CD4-positive, alpha-beta T cell treated with Interleukin-21 for 1 hour (primary cell): ENCODE measurements around the gene MCC.

Experiments used
- DNase-seq: peaks from one replicate; pipeline ENCODE4 v3.0.0-alpha.2; 2020

Gene MCC

DNA sequence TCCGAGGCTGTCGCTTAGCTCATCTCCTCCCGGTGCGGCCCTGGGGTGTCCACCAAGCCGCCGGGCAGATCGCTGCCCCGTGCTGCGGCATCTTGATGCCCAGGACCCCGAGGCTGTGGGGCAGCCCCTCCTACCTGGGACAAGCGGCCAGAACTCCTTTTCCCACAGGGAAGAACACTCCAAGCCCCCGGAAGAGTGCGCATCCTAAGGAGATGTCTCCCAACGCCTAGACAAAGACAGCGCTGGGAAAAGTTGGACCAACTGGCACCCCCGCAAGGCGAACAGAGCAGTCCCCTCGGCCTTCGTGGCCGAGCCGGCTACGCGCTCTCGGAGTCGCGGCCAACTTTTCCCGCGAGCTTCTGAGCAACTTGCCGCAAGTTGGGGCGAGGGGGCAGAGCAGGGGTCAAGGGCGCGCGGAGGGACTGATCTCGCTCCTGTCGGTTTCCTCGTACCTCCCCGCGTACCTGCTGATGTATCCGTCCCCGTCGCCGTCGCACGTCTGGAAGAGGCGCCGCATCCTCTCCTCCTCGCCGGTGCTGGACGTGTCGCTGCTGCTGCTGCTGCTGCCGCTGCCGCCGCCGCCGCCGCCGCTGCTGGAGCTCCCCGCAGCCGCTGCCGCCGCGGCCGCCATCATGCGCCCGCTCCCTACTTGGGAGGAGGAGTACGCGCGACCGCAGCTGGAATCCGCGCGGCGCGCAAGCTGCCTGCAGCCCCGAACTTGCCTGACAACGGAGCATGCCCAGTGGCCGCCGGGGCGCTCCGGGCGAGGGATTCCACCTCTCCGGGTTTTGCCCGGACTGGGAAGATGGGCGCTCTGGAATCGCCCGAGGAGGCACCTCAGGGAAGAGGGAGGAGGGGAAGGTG, at the start of gene MCC:
Gene MCC, minus strand, starts transcription at position 673 of the 864 bp plus-strand sequence.
- peak; percentile 21 for DNase-seq

DNA sequence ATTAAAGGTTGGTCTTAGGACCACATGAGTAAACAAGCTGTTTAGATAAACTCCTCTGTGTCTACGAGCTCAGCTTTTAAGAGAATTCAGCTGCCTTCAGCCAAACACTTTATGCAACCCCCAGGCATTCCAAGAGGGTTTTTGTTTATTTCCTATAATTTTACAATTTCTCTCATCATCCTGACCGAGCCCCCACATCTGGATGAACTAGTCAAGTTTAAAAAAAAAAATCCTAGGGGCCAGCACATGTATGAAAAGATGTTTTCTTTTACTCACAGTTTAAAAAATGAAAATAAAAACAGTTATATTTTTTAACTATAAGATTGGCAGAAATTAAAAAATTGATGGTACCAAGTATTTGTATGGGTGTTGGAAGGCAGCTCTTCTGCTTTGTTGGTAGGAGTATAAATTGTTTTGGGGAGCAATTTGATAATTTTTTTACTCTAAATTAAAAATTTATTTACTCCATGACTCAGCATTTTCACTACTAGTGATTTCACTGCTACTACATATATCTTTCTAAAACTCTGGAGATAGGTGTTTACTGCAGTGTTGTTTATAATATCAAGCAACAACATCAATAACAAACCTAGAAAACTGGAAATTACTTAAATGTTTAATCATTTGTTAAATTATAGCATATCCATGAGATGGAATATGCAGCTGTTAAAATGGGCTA, 43.4 kb upstream of the MCC start:
- no peak for DNase-seq

DNA sequence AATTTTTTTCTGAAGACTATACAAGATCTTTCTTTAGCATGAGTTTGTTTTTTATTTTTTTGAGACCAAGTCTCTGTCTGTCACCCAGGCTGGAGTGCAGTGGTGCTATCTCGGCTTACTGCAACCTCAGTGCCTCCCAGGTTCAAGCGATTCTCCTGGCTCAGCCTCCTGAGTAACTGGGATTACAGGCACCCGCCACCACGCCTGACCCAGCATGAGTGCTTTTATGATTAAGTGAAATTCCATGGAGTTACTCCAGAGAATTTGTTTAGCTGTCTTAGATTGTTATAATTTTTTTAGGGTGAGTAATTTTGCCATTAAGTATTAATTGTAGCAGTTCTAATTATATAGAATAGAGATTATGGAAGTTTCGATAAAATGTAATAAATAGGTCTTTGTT, 39.5 kb upstream of the MCC start:
- no peak for DNase-seq

DNA sequence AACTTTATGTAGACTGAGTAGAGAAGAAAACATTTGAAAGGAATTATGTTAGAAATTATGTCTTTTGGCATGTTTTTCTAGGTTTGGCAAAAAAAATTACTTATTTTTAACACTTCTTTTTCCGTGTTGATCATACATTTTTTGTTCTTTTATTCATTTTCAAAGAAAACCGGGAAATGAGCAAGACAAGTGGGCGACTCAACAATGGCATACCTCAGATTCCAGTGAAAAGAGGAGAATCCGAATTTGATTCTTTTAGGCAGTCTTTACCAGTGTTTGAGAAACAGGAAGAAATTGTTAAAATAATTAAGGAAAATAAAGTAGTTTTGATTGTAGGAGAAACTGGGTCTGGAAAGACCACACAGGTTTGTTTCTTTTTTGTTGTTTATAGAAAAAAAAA, 38.2 kb upstream of the MCC start:
- no peak for DNase-seq

DNA sequence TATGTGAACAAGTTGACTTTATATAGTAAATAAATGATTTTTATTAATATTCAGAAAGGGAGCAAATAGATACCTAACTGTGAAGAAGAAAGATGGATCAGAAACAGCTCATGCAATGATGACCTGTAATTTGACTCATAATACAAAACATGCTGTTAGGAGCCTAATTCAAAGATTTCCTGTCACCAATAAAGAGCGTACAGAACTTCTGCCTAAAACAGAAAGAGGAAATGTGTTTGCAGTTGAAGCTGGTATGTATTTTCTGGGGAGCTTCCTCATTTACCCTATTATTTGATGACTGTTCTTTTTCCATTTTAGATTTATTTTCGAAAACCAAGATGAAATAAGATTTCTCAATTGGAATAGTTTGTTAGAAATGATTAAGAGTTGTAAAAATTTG, 36.7 kb upstream of the MCC start:
- DNase-seq: peak; percentile 26

DNA sequence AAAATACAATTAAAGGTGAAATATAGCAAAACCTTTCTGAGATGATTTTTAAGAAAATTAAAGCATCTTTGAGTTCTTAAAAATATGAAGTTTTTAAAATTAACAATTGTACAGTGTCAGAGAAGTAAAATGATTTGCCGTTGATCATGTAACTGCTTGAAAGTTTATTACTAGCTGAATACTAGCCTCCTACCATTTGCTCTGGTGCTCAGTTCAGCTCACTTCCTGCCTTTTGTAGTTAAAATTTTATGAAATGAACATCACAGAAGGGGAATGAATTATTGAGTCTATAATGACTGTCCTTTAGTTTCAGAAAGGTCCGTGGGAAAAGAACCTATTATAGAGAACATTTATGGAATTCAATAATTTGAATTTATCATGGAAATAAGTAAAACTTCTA, 34.9 kb upstream of the MCC start:
- no peak for DNase-seq

DNA sequence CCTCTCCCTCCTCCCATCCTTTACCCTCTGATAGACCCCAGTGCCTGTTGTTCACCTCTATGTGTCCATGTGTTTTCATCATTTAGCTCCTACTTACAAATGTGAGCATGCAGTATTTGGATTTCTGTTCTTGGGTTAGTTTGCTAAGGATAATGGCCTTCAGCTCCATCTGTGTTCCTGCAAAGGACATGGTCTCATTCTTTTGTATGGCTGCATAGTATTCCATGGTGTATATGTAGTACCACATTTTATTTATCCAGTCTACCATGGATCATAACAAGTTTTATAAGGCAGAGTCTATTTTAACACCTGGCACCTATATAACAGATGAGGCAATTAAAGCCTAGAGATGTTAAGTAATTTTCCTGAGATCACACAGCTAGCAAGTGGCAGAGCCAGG, 32.6 kb upstream of the MCC start:
- no peak for DNase-seq

DNA sequence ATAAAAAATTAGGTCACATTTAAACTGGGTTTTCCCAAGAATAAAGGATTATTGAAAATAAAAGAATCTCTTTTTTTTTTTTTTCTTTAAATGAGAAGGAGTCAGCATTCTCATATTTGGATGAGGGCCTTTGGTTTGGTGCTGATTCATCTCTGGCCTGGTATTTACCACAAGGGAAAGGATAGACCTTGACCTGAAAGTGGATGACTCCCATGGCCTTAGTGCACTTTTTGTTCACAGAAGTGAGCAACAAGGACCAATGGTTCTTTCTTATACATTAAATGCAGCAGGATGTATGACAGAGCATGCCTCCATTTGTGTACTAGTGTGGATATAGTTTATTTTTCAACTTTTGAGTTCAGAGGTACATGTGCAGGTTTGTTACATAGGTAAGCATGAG, 32.2 kb upstream of the MCC start:
- no peak for DNase-seq

DNA sequence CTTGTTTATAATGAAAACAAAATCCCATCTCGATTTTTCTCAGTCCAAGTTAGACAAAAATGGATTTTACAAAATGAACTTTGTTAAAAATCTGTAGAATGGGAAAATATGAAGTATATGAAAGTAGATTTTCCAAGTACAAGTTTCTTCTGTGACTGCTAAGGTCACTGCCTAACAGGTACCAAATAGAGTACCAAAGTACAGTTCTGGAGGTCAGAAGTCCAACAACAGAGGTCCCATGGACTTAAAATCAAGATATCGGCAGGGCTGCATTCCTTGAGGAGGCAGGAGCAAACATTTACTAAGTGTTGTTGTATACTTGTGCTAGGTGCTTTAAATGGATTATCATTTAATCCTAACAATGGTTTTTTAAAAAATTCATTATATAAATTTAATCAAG, 31.2 kb upstream of the MCC start:
- DNase-seq: no peak

DNA sequence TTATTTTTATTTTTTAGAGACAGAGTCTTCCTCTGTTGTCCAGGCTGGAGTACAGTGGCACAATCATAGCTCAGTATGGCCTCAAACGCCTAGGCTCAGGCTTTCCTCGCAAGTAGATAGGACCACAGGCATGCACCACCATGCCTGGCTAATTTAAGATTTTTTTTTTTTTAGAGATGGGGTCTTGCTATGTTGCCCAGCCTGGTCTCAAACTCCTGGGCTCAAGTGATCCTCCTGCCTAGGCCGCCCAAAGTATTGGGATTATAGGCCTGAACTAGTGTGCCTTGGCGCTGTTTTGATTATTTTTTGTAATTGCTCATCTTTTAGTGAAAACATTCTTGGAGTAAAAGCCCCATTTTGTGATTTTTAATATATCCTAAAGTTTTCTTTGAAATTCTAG, 30.6 kb upstream of the MCC start:
- no peak for DNase-seq

DNA sequence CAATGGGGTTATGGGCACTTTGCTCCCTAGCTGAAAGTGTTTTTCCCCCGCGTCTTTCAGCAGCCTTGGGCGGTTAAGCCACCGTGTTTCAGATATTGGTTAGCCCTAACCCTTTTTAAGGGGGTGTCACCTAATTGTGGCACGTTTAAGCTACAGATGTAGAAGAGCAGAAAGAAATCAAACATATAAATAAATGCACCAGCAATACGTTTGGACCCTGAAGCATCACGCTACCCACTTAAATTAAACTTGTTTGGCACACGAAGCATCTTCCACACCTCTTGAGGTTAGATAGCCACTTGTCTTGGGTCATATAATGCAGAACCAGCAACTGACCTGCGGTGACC, 26.0 kb upstream of the MCC start:
- no peak for DNase-seq

DNA sequence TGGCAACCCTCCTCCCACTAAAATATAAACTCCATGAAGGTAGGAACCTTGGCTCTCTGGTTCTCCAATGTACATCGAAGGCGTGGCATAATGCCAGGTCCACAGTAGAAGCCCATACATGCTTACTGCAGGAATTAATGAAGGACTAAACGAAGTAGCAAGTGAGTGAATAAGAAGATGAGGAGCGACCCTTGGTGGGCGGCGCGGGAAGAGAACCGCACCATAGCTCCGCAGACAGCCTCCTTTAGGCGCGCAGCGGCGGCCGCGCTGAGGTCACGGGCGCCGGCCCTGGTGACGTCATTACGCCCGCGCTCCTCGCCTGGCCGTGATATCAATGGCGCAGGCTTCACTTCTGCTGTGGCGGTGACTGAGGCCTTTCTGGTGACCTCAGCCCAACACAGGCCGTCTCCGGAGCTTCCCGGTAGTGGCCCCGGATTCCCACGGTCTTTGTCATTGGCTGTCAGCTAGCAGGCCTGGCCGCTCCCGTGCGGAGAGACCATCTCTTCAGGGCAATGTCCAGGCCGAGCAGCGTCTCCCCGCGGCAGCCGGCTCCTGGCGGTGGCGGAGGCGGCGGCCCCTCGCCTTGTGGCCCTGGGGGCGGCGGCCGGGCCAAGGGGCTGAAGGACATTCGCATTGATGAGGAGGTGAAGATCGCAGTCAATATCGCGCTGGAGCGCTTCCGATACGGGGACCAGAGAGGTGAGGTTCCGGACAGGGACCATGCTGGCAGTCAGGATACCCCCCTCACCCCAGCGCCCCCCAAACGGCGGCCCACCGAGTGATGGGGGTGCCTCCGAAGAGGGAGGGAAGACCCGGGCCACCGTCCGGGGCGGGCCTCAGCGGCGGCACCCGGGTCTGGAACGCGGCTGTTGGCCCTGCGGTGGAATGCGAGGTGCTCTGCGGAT, 25.4 kb upstream of the MCC start, which contains the start of gene YTHDC2:
Gene YTHDC2, plus strand, starts transcription at position 311 of the 905 bp plus-strand sequence. Its CDS starts 202 bp downstream, at position 513.
- peak; percentile 89 for DNase-seq

DNA sequence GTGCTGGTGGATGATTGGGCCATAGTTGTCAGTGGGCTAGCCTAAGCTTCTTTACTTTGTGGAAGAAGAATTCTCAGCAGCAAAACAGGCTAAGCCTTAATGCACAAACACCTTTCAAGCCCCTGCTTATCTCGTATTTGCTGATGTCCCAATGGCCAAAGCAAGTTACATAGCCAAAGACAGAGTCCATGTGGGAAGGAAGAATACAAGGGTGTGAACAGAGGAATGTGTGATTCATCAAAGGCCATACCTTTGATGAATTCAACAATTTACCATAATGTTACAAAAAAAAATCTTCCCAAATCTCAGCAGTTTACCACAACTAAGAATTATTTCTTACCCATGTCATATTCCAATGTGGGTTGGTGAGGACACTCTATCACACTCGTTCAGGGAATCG, 24.1 kb upstream of the MCC start:
- no peak for DNase-seq

DNA sequence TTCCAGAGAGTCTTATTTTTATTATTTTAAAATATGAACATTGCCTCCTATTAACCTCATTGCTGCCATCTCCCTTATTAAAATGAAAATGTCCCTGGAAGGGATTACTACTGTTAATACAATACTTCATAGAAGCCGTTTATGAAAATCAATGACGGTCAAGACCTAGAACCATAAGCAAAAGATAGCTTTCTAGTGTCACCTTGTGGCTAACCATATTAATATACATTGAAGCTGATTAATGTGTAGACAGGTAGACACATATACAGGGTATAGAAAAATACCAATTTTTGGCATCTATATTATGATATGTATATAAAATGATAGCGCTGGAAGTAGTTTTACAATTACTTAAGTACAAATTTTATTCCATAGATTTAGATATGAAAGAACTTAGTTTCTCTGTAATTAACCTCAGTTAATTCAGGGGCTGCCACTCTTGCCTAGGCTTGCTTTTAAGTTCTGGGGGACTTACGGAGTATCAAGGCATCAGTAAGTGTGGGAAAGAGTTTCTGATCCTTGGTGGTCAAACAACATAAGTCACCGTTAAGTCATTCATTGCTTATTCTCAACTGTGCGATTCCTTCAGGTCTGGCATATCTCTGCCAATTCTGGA, 22.7 kb upstream of the MCC start:
- peak; percentile 53 for DNase-seq

DNA sequence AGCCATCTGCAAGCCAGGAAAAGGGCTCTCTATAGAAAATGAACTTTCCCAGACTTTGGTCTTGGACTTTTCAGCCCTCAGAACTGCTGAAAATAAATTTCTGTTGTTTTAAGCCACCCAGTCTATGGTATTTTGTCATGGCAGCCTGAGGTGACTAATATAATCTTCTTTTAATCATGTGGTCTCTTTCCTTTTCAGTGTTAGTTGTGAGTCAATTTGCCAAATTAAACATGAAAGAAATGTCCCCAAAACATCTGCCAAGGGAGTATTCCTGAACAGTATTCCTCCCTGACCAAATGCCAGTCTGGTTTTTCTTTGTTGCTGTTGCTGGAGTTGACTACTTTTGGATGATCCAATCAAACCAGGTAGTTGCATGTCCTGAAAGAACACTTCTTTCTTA, 20.5 kb upstream of the MCC start:
- no peak for DNase-seq

DNA sequence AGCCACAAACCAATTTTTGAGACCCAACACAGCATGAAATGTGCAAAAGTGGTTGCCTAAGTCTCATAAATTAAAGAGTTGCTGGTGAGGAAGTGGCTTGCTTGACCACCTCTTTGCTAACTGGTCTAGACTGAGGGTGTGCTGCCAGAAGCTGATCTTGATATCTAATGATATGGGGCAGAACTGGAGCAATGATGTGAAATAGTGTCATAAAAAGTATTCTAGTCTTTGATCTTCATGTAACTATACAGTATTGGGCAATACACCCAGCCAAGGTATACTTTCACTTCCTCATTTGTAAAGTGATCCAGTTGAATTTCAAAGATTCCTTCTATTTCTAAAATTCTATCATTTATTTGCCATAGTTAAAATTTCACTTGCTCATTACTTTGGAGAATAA, 19.3 kb upstream of the MCC start:
- DNase-seq: no peak

DNA sequence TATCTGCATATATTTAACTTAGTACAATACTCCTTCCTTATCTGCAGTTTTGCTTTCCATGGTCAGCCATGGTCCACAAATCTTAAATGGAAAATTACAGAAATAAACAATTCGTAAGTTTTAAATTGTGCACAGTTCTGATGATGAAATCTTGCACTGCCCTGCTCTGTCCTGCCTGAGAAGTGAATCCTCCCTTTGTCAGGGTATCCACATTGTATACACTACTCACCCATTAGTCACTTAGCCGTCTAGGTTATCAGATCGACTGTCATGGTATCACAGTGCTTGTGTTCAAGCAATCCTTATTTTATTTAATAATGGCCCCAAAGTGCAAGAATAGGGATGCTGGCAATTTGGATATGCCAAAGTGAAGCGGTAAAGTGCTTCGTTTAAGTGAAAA, 16.9 kb upstream of the MCC start:
- DNase-seq: no peak

DNA sequence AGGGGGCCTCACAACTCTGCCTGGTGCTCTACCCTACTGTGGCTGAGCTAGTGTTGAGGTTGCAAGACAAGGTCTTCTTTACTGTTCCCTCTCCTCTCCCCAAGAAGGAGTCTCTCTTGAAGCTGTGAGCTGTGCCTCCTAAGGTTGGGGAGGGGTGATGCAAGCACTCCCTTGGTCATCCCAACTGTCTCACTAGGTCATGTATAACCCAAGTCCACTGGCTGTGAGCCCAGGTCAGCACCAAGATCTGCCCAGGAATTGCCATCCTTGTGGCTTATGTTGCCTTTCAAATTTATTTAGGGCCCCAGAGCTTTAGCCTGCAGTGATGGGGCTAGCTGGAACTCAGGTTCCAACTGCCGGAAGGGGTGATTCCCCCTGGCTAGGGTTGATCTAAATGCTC, 14.9 kb upstream of the MCC start:
- no peak for DNase-seq

DNA sequence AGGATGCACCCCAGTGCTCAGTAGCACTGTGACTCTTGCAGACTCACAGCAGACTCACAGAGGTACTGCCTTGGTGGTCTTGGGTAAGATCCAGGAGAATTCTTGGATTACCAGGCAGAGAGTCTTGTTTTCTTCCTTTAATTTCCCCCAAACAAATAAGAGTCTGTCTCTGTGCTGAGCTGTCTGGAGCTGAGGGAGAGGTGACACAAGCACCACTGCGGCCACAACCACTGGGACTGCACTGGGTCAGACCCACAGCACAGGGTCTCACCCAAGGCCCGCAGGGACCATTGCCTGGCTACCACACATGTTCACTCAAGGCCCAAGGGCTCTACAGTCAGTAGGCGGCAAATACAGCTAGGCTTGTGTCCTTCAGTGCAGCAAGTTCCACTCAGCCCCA, 13.8 kb upstream of the MCC start:
- DNase-seq: no peak

DNA sequence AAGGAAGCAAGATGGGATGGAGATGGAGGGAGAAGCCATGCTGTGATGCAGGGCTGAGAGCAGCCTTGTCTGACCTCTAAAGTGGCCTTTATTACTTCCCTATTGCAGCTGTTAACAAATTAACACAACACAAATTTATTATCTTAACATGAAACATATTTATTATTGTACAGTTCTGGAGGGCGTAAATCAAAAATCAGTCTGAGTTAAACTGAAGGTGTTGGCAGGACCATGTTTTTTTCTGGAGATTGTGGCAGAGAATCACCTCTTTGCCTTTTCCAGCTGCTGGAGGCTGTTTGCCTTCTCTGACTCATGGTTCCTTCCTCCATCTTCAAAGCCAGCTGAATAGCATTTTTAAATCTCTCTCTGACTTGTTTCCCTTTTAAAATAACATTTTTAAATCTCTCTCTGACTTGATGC, 7.2 kb upstream of the MCC start:
- DNase-seq: no peak

DNA sequence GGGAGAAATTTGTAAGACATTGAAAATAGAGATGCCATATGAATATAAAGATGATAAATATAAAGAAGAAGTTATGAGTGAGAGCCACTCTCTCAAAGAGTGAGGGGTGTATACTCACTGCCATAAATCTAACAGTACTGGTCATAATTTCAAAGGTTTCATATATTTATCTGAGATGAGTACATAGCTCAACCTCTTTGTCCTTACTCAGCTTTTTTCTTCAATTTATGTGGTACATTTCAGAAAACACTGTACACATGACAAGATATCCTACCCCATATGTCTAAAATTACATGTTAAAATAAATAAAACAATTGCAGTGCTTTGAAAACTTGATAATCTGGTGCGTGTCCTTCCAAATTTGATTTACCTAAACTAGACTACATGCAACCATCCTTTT, 5.2 kb upstream of the MCC start:
- no peak for DNase-seq

DNA sequence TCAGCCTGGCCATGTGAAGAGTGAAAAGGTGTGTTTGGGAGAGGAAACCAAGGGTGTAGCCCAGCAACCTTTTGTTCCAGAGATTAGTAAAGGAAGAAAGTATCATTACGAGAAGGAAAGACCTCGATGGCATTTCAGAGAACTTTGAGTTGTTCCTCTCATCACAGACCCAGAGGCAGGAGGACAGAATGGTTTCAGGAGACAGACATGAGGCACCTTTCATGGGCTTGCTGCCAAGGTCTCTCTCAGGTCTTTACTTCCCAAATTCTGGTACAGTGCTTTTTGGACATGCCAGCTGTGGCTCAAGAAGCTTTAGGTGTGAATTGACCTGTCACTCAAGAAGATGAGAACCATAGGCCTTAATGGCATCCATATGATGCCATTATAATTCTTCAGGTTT, 2.8 kb upstream of the MCC start:
- no peak for DNase-seq

DNA sequence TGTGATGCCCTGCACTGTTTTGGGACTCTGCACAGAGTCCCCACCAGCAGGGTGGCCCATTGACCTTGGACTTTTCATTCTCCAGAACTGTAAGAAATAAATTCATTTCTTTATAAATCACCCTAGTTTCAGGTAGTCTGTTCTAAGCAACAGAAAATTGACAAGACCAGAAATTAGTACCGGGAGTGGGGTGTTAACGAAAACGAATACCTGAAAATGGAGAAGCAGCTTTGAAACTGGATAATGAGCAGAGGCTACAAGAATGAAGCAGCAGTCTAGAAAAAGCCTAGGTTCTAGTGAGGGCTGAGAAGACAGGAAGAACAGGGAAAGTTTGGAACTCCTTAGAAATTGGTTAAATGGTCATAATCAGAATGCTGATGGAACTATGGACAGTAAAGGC, 2.1 kb upstream of the MCC start:
- no peak for DNase-seq
